Large intestine (tissue), 3 donors: Measurements from ENCODE around the gene GATAD2A. TPM values are rescaled to one million over a fixed set of nuclear protein-coding genes. Genes with fewer than 3 reads are reported as not detected.

Experiments
- DNase-seq, 2 donors: peaks; one replicate each; pipeline versions ENCODE4 v3.0.0 to v3.0.0-alpha.2; 2013
- H3K27ac ChIP-seq: one replicate; pipeline ENCODE4 v1.5.1; 2013; ENCODE audit warnings: low read length
- H3K27me3 ChIP-seq: 2 replicates; pipeline ENCODE4 v1.6.1; 2013; ENCODE audit warnings: low read length; ENCODE audit not compliant: control insufficient read depth, insufficient read depth
- H3K36me3 ChIP-seq: 2 replicates; pipeline ENCODE4 v1.6.1; 2013; ENCODE audit warnings: low read length; ENCODE audit not compliant: control insufficient read depth, insufficient read depth
- H3K4me1 ChIP-seq: one replicate; pipeline ENCODE4 v1.6.1; 2013; ENCODE audit warnings: low read length; ENCODE audit not compliant: control insufficient read depth, insufficient read depth
- H3K4me3 ChIP-seq: one replicate; pipeline ENCODE4 v1.5.1; 2013; ENCODE audit warnings: low read length
- H3K9me3 ChIP-seq: one replicate; pipeline ENCODE4 v1.6.1; 2013; ENCODE audit warnings: mild to moderate bottlenecking, low read depth, low read length, moderate library complexity; ENCODE audit not compliant: control insufficient read depth
- WGBS: methylation state at CpG from one replicate; pipeline ENCODE4 v1.1.5; 2013; ENCODE audit warnings: low lambda C conversion rate; ENCODE audit not compliant: insufficient coverage; 5-methylcytosine and 5-hydroxymethylcytosine counted together
- polyA plus RNA-seq: library from polyadenylated mRNA; unstranded; fragments of 120-200 nt; gene quantifications from one replicate; pipeline ENCODE4 v1.2.1, GENCODE V29; 2013

GATAD2A gene
- polyA plus RNA-seq, 1 donor: 46.8 TPM

DNA sequence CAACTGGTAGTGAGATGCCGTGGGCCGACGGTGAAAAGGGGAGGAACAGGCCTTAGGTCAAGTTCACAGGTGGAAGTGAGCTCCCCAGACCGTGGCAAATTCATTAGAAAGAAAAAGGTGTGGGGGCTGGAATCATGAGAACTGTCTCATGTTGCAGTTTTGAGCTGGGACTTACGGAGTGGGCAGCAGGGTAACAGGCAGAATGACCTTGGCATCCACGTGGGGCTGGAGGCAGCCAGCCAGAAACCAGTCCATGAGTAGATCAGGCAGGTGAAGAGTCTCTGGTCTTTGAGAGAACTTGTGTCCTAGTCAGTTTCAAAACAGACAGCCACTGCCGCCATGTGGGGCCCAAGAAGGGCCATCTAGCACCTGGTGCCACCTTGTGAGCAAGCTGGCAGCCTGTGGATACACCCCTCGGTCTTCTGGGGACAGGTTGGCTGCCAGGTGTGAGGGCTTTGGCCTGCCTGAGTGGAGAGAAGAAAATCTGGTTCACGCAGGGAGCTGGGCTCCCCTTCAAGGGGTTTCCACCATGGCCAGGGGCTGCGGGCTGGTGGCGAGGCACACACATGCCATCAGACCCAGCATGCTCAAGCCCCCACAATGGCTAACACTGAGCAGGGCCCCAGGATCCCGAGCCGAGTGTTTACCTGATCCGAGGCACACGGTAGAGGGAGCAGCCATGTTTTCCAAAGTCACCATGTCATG is 86.0 kb downstream of the GATAD2A start:
- no peak for DNase-seq
- Histone ChIP-seq H3K27ac (no peak overlapping the region), H3K27me3 (no peaks in the 10 kb centered on the region), H3K9me3 (no peaks in the 10 kb centered on the region), H3K4me3 (no peak overlapping the region), H3K36me3 (peaks cover 48% of the 10 kb centered on the region), H3K4me1 (peaks cover 38% of the 10 kb centered on the region)
- 80% methylated on average over 2 of the region's 15 CpGs for WGBS

- no peak overlapping the region for H3K27ac ChIP-seq
- peaks cover 32% of the 10 kb centered on the region for H3K4me1 ChIP-seq
- 100% methylated on average over 1 of the region's 21 CpGs for WGBS
- no peak for DNase-seq
- peaks cover 50% of the 10 kb centered on the region for H3K36me3 ChIP-seq
- no peaks in the 10 kb centered on the region for H3K27me3 ChIP-seq
- no peaks in the 10 kb centered on the region for H3K9me3 ChIP-seq
- H3K4me3 ChIP-seq: no peak overlapping the region
Observed at GRCh38 chr19:19492026-19492610, 86.6 kb downstream of the GATAD2A start.

- DNase-seq: no peak
- Histone ChIP-seq H3K4me1 (peaks cover 13% of the 10 kb centered on the region), H3K36me3 (peaks cover 68% of the 10 kb centered on the region), H3K9me3 (no peaks in the 10 kb centered on the region), H3K27me3 (no peaks in the 10 kb centered on the region), H3K27ac (no peak overlapping the region), H3K4me3 (no peak overlapping the region)
- WGBS: no CpG with 5 or more reads among the region's 15 CpGs
Observed at GRCh38 chr19:19493841-19494546, 88.5 kb downstream of the GATAD2A start.

DNA sequence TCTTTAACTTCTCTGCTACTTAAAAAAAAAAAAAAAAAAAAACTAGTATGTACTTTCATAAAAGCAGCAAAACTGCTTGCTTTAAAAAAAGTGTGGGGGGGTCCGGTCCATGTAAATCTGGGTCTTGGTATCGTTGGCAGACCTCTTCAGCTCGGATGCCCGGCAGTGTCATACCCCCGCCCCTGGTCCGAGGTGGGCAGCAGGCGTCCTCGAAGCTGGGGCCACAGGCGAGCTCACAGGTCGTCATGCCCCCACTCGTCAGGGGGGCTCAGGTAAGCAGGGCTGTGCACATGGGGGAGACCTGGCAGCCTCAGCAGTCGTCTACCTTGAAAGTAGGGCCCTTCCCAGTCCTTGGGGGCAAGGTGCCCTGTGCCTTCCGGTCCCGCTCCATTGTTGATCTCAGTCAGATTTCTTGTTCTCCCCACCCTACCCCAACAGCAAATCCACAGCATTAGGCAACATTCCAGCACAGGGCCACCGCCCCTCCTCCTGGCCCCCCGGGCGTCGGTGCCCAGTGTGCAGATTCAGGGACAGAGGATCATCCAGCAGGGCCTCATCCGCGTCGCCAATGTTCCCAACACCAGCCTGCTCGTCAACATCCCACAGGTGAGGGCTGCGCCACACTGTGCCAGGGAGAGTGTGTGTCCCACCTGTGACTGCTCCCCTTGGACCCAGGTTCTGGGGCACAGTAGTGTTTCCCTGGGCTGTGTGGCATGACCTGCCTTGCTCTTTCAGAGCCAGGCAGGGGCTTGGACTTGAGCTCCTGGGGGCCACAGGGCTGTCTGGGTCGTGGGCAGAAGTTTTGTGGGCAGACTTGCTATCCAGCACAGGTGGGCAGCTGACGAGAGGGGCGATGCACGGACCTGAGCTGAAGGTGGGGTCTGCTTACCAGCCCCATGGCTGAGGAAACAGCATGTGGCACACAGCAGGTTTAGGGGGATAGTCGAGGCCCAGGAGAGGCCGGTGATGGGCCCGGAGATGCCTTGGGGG is 90.4 kb downstream of the GATAD2A start:
- H3K4me1 ChIP-seq: no peaks in the 10 kb centered on the region
- H3K4me3 ChIP-seq: no peak overlapping the region
- no peaks in the 10 kb centered on the region for H3K27me3 ChIP-seq
- no CpG with 5 or more reads among the region's 30 CpGs for WGBS
- peaks cover 83% of the 10 kb centered on the region for H3K36me3 ChIP-seq
- no peaks in the 10 kb centered on the region for H3K9me3 ChIP-seq
- DNase-seq: no peak
- H3K27ac ChIP-seq: no peak overlapping the region

GRCh38 chr19:19498255-19498991 is 92.9 kb downstream of the GATAD2A start:
- Histone ChIP-seq H3K9me3 (no peaks in the 10 kb centered on the region), H3K4me1 (no peaks in the 10 kb centered on the region), H3K4me3 (no peak overlapping the region), H3K36me3 (peaks cover 91% of the 10 kb centered on the region), H3K27me3 (no peaks in the 10 kb centered on the region), H3K27ac (no peak overlapping the region)
- WGBS: no CpG with 5 or more reads among the region's 33 CpGs
- DNase-seq: no peak

DNA sequence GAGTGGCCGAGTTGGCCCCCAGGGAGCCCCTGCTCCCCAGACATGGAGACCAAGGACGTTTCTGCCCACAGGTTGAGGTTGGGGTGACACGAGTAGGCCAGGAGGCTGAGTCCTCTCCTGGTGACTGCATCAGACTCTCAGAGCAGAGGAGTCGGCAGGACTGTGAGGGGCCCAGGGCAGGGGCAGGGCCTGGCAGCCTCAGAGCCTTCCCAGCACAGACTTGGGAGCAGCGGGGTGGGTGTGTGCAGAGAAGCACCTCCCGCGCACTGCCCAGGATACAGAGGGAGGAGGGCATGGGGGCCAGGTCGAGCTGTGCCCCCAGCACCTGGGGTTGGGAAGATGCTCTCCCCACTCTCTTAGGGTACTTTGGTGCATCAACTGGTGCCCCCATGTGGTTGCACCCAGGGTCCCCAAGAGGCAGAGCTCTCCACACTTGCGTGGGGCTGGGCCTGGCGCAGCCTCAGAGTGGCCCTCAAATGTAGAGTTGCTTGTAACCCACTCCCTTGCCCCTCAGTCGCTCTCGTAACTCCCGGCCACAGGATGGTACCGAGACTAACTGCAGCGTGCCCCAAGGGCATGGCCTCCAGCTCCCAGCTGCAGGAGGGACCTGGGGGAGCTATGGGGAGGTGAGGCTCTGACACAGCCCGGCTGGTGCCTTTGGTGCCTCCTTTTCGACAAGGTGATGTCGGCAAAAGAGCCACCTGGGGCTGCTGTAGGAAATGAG is 94.0 kb downstream of the GATAD2A start:
- no peaks in the 10 kb centered on the region for H3K27me3 ChIP-seq
- no peaks in the 10 kb centered on the region for H3K9me3 ChIP-seq
- no peak for DNase-seq
- no peak overlapping the region for H3K27ac ChIP-seq
- peaks cover 91% of the 10 kb centered on the region for H3K36me3 ChIP-seq
- no peak overlapping the region for H3K4me3 ChIP-seq
- no CpG with 5 or more reads among the region's 18 CpGs for WGBS
- H3K4me1 ChIP-seq: no peaks in the 10 kb centered on the region

- WGBS: no CpG with 5 or more reads among the region's 34 CpGs
- no peaks in the 10 kb centered on the region for H3K4me1 ChIP-seq
- DNase-seq: no peak
- H3K27me3 ChIP-seq: no peaks in the 10 kb centered on the region
- H3K36me3 ChIP-seq: peaks cover 94% of the 10 kb centered on the region
- no peak overlapping the region for H3K4me3 ChIP-seq
- no peaks in the 10 kb centered on the region for H3K9me3 ChIP-seq
- H3K27ac ChIP-seq: no peak overlapping the region
Observed at GRCh38 chr19:19500975-19501644, 95.6 kb downstream of the GATAD2A start.

DNA sequence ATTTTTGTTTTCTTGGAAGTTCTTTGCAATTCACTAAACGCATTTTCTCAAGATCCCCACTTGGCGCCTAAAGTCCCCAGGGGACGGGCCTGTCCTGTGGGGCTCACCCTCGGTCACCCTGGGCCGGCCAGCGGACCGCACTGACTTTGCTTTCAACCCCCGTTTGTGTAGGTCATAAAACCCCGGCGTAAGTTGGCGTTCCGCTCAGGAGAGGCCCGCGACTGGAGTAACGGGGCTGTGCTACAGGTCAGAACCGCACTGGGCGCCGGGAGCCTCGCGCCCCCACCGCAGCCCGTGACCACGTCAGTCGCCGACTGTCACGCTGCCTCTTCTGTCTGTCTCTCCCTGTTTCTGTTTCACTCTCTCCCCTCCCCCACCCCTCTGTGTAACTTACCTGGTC is 96.3 kb downstream of the GATAD2A start:
- no peak overlapping the region for H3K27ac ChIP-seq
- no peak for DNase-seq
- no peak overlapping the region for H3K4me3 ChIP-seq
- H3K27me3 ChIP-seq: no peaks in the 10 kb centered on the region
- peaks cover 93% of the 10 kb centered on the region for H3K36me3 ChIP-seq
- WGBS: no CpG with 5 or more reads among the region's 26 CpGs
- no peaks in the 10 kb centered on the region for H3K9me3 ChIP-seq
- no peaks in the 10 kb centered on the region for H3K4me1 ChIP-seq

GRCh38 chr19:19502281-19502680 is 96.8 kb downstream of the GATAD2A start:
- no CpG with 5 or more reads among the region's 19 CpGs for WGBS
- no peaks in the 10 kb centered on the region for H3K27me3 ChIP-seq
- H3K27ac ChIP-seq: no peak overlapping the region
- no peak for DNase-seq
- H3K4me3 ChIP-seq: no peak overlapping the region
- peaks cover 92% of the 10 kb centered on the region for H3K36me3 ChIP-seq
- H3K4me1 ChIP-seq: no peaks in the 10 kb centered on the region
- no peaks in the 10 kb centered on the region for H3K9me3 ChIP-seq
